ENCODE measurements around the gene FAIM2. TPM values are rescaled to one million over a fixed set of nuclear protein-coding genes. Genes with fewer than 3 reads are reported as not detected.

Gene FAIM2
- total and polyA plus RNA-seq, 9 of the 15 experiments (the other 6 are each of a cell fraction or from before 2014, with no cell fraction given) = 0.01 to 0.10 TPM; not detected in 7

GRCh38 chr12:49952391-49953055 is 48.8 kb upstream of the FAIM2 start:
- H2AFZ ChIP-seq (ENCODE audit: low read depth, low read length) = no peak overlapping the region
- TF ChIP-seq ZNF79 (CRISPR knock-in tag; IDR thresholded peaks at IDR 0.05; ENCODE audit: low read depth) (no peak), KLF10 (CRISPR knock-in tag; IDR thresholded peaks at IDR 0.05) (no peak), FOXA1 (IDR thresholded peaks at IDR 0.05; ENCODE audit: borderline replicate concordance) (no peak), ELK3 (CRISPR knock-in tag; IDR thresholded peaks at IDR 0.05) (no peak), RFX1 (IDR thresholded peaks at IDR 0.05) (no peak), BRCA1 (IDR thresholded peaks at IDR 0.05) (no peak), BRCA1 (CRISPR knock-in tag; IDR thresholded peaks at IDR 0.05) (no peak), E2F1 (CRISPR knock-in tag; IDR thresholded peaks at IDR 0.05) (no peak), ZNF3 (CRISPR knock-in tag; IDR thresholded peaks at IDR 0.05) (no peak), MNT (conservative IDR thresholded peaks at IDR 0.05) (no peak), ZBTB17 (CRISPR knock-in tag; IDR thresholded peaks at IDR 0.05) (no peak), ZNF445 (CRISPR knock-in tag; IDR thresholded peaks at IDR 0.05; ENCODE audit: low read depth) (no peak), TFAP4 (CRISPR knock-in tag; IDR thresholded peaks at IDR 0.05; ENCODE audit: borderline replicate concordance) (no peak), ZNF408 (CRISPR knock-in tag; IDR thresholded peaks at IDR 0.05; ENCODE audit: low read depth) (no peak), RBM14 (IDR thresholded peaks at IDR 0.05; ENCODE audit: borderline replicate concordance, insufficient read depth, low read depth, low read length) (no peak), ZNF780A (CRISPR knock-in tag; IDR thresholded peaks at IDR 0.05) (no peak), TGIF2 (CRISPR knock-in tag; IDR thresholded peaks at IDR 0.05) (no peak)
- H3K9me3 ChIP-seq (replicated peaks; ENCODE audit: control insufficient read depth, insufficient read depth, low read depth, low read length) = no peaks in the 10 kb centered on the region
- no peak overlapping the region for H3K4me2 ChIP-seq (ENCODE audit: insufficient read depth, low read length)
- no peaks in the 10 kb centered on the region for H3K79me2 ChIP-seq (ENCODE audit: control insufficient read depth, insufficient read depth, low read length)
- no peaks in the 10 kb centered on the region for H3K9me1 ChIP-seq (ENCODE audit: control insufficient read depth, insufficient read depth, low read length)
- BruUV-seq (replicated peaks) = no TSS peak
- DNase-seq (ENCODE audit: extremely low read depth in 1 of 4, low spot score in 3 of 4) (no peak), ATAC-seq (no peak), FAIRE-seq (no peak)
- H3K4me3 ChIP-seq = no peak overlapping the region
- CTCF ChIA-PET (ENCODE audit: low intra/inter-chr PET ratio) = no interaction called here
- in situ Hi-C loops (cut with MboI) = no loop called here
- peaks cover 0 to 25% of the 10 kb centered on the region in 2 experiments; a peak in 2 of 5 replicates for H3K4me1 ChIP-seq (replicated peaks in 1 of 2; ENCODE audit: control insufficient read depth in 2 of 2, insufficient read depth in 2 of 2, low read length in 2 of 2)
- no peaks in the 10 kb centered on the region for H3K36me3 ChIP-seq (ENCODE audit: control insufficient read depth, insufficient read depth, low read length)
- intact Hi-C loops (cut with micrococcal nuclease) = no loop called here
- H3K27ac ChIP-seq (ENCODE audit: extremely low read depth, low read depth, low read length) = no peak overlapping the region
- no peaks in the 10 kb centered on the region for H4K20me1 ChIP-seq (replicated peaks; ENCODE audit: control insufficient read depth, insufficient read depth, low read length)
- no peak overlapping the region for H3K9ac ChIP-seq (ENCODE audit: insufficient read depth in 1 of 2, low read depth in 2 of 2, low read length in 2 of 2)
- peaks cover 11 to 43% of the 10 kb centered on the region in 2 experiments; a peak in 3 of 5 replicates for H3K27me3 ChIP-seq (ENCODE audit: control insufficient read depth in 2 of 2, insufficient read depth in 2 of 2, low read length in 2 of 2)
- POLR2A ChIA-PET = interaction anchor here (0.6 kb wide), 1 partner anchor 13 kb away, joined by 4 read pairs; no protein-coding TSS in a partner anchor
- 0% methylated on average over 1 of the region's 1 CpG for WGBS (ENCODE audit: insufficient coverage, low coverage, missing lambda C conversion rate)
